NB4 (cell line): ENCODE results near the gene TEDC2.

Experiments
- MYC ChIP-seq: IDR thresholded peaks from 2 replicates; pipeline ENCODE4 v1.6.1; 2011; ENCODE audit warnings: low read depth, low read length
- POLR2A ChIP-seq: IDR thresholded peaks from 2 replicates; pipeline ENCODE4 v1.6.1; 2011; ENCODE audit warnings: mild to moderate bottlenecking; ENCODE audit not compliant: insufficient read length; ENCODE audit errors: extremely low read depth
- TF ChIP-seq, protein P1 (sequence below): IDR thresholded peaks from one replicate; pipeline ENCODE4 v1.5.1; 2012; ENCODE audit warnings: low read depth, low read length
- TF ChIP-seq, protein P2 (sequence below): IDR thresholded peaks from 2 replicates; pipeline ENCODE4 v1.6.1; 2011; ENCODE audit warnings: low read depth, low read length

DNA sequence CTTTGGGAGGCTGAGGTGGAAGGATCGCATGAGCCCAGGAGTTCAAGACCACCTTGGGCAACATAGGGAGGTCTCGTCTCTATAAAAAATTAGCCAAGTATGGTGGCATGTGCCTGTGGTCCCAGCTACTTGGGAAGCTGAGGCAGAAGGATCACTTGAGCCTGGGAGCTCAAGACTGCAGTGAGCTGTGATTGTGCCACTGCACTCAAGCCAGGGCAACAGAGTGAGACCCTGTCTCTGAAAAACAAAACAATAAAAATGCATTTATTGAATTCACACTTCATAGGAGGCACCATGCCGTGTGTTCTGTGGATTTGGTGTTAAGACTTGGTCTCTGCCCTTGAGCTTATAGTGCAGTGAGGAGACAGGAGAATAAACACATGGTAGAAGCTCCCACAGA, 17.4 kb downstream of the TEDC2 start:
- TF ChIP-seq, protein P1, sequence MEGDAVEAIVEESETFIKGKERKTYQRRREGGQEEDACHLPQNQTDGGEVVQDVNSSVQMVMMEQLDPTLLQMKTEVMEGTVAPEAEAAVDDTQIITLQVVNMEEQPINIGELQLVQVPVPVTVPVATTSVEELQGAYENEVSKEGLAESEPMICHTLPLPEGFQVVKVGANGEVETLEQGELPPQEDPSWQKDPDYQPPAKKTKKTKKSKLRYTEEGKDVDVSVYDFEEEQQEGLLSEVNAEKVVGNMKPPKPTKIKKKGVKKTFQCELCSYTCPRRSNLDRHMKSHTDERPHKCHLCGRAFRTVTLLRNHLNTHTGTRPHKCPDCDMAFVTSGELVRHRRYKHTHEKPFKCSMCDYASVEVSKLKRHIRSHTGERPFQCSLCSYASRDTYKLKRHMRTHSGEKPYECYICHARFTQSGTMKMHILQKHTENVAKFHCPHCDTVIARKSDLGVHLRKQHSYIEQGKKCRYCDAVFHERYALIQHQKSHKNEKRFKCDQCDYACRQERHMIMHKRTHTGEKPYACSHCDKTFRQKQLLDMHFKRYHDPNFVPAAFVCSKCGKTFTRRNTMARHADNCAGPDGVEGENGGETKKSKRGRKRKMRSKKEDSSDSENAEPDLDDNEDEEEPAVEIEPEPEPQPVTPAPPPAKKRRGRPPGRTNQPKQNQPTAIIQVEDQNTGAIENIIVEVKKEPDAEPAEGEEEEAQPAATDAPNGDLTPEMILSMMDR = no peak
- no peak for TF ChIP-seq POLR2A
- TF ChIP-seq MYC = no peak
- TF ChIP-seq, protein P2, sequence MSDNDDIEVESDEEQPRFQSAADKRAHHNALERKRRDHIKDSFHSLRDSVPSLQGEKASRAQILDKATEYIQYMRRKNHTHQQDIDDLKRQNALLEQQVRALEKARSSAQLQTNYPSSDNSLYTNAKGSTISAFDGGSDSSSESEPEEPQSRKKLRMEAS = no peak
